HG03095 (cell line): ENCODE measurements around the gene KCNJ6.
"Not testable (repeated sequence)": the region's sequence is repeated elsewhere in the genome, so short reads cannot be mapped to it uniquely, and the experiment has no call there.

Experiments used
- ATAC-seq: cut with Tn5 transposase; IDR thresholded peaks from one replicate; pipeline ENCODE4 v1.9.1; 2021; ENCODE audit warnings: moderate library complexity; ENCODE audit not compliant: unreplicated experiment

Gene KCNJ6

DNA sequence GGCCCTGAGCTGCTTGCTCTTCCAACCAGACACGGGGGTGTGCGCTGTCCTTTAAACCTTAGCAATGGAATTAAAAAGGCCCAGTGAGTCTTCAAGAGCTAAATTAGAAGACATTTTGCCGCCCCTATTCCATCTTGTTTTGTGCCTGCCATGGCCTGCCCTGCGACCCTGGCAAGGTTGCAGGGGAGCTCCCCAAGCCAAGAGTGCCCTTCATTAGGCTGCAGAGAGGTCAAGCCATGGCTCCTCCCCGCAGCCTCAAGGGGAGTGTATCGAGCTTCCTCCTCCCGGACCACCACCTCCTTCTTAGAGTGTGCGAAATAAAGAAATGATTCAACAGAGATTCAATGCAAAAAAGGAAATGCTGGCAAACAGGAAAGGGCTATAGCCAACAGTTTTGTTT, 293.5 kb downstream of the KCNJ6 start:
- no peak for ATAC-seq

DNA sequence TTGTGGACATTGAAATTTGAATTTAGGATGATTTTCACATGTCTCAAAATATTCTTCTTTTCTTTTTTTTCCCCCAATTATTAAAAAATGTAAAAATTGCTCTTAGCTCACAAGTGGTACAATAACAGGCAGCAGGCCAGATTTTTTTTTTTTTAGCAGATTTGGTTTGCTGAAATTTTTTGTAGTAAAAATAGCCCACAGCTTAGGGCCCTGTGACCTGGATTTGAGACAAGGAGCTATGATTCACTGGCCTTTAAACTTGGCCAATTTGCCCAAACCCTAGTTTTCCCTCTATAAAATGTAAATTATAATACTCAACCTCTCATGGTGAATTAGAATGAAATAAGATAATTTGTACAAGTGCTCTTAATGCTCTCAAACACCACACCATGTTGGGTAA, 295.9 kb downstream of the KCNJ6 start:
- no peak for ATAC-seq

DNA sequence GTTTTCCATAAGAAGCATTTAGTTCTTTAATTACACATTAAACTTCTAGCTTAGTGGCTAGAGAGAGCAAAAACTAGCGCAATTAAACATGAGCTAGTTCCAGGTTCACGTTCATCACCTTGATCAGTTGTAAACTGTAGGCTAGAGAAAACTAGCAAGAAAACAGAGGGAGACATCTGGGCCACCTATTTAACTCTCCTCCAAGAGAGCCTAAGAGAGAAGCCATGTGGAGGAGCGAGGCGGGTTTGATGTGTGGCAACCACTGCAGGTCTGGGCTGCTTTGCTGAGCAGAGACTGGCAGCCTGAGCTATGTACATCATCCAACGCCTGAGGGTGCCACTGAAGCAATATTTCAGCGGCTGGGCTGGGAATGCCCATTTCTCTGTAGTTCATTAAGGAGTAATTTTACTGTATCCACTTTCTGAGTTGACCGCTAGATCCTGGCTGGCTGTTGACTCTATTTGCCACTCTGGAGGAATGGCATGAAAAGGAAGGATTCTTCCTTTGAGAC, 296.7 kb downstream of the KCNJ6 start:
- ATAC-seq, result no peak

DNA sequence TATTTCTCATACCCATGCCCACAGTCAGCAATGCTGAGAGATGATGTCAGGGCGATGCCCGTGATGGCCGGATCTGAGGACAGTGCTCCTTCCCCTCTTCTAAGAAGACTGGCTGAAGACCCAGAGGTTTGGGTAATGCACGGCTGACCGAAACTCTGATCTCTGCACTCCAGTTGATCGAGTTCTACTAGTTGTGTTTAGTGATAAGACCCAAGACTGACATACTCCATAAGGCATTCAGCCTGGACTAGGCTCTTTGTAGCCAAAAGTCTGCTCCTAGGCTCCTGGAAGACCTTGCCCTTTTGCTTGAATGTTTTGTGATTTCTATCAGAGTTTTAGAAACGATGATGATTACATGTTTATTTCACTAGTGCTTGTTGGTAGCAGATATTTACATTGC, 298.2 kb downstream of the KCNJ6 start:
- ATAC-seq, result no peak

DNA sequence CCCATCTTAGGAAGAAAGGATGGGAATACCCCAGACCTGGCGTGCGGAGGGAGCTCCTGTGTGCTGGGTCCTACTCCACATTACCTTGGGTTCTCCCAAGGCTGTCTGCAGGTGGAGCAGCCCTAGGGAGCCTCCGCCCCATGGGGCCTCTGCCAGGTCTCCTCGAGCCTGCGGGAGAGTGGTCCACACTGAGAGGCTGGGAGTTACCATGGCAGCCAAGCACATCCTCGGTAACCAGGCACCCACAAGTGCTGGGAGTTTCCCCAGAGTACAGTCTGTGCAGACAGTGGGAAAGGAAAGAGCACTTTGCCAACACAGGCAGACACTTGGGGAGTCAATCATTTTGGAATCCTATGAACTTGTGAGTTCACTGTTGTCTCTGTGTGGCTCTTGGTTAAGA, 300.3 kb downstream of the KCNJ6 start:
- no peak for ATAC-seq

DNA sequence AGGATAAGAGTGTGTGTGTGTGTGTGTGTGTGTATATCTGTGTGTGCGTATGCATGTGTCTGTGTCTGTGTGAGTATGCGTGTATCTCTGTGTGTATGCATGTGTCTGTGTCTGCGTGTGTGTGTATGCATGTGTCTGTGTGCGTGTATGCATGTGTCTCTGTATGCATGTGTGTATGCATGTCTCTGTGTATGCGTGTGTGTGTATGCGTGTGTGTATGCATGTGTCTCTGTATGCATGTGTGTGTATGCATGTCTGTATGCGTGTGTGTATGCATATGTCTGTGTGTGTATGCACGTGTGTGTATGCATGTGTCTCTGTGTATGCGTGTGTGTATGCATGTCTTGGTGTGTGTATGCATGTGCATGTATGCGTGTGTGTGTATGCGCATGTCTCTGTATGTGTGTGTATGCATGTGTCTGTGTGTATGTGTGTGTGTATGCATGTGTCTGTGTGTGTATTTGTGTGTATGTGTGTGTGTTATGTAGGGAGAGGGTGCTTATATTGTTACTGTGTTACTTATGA, 301.8 kb downstream of the KCNJ6 start:
- no peak for ATAC-seq

DNA sequence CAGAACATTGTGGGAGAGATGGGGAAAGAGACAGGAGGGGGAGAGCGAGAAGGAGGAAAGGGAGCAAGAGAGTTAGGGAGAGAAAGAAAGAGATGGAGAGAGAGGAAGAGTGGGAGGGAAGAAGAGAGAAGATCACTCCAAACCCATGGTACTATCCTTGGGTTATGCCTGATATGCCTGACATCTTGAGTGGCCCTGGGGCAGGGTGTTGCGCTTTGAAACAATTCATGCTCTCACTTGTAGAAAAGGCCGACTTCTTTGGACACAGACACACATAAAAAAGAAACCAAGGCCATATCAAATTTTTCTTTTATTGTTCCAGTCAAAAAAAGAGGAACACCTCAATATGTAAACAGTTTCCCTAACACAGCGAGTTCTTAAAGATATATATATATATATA, 309.2 kb downstream of the KCNJ6 start:
- ATAC-seq, result no peak

DNA sequence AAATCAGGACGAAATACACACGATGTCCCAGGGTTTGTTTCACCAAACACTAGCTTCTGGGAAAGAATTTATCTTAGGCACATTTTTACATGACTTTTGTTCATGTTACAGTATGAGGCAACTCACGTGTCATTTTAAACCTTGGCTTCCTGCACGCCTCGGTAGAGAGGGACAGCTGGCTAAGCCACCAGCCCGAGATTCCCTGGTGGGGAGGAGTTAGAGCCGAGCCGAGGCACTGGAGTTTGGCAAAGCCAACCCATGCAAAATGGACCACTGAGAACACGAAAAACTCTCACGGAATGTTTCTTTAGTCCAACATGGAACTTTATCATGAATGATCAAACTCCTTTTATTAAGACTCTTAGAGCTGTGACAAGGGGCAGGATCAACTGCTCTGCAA, 309.7 kb downstream of the KCNJ6 start:
- no peak for ATAC-seq

DNA sequence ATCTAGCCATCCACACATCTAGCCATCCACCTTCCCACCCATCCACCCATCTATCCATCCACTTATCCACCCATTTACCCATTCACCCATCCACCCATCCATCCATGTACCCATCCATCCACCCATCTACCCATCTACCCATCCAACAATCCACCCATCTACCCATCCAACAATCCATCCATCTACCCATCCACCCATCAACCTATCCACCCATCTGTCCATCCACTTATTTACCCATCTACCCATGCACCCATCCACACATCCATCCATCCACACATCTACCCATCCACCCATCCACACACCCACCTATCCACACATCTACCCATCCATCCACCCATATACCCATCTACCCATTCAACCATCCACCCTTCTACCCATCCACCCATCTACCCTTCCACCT, 311.3 kb downstream of the KCNJ6 start:
- no peak for ATAC-seq

DNA sequence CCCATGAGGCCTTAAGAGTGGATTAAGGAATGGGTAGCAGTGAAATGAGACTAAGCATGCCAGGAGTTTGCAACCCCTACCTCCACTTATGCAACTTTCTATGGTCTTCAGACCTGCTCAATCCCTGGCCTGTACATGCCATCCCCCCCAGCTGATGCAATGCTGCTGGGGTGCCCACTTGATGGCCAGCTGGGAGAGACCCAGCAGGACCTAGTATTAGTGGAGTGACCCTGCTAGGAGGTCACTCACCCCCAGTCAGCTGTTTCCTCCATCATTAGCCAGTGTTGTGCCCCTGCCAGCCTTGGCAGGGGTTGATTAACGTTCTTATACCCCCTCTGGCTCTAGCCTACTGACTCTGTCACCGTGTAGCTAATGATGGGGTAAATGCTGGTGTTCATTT, 313.1 kb downstream of the KCNJ6 start:
- ATAC-seq, result no peak

DNA sequence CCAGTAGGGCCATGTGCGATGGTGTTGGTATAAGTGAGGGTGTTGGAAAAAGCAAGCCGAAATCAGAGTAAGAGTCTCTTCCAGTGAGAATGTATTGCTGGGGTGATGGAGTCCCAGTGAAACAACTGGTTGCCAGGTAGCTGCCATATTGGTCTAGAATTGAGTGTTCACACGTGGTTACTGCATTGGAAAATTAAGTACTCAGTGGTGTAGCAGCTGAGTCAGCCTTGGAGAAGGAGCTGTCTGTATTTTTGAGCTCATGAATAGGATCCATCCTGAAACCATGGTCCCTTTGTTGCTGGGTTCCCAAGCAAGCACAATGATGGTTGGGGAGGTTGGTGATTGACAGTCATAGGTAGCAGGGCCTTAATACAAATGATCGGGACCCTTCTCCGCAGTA, 314.3 kb downstream of the KCNJ6 start:
- ATAC-seq, result no peak

DNA sequence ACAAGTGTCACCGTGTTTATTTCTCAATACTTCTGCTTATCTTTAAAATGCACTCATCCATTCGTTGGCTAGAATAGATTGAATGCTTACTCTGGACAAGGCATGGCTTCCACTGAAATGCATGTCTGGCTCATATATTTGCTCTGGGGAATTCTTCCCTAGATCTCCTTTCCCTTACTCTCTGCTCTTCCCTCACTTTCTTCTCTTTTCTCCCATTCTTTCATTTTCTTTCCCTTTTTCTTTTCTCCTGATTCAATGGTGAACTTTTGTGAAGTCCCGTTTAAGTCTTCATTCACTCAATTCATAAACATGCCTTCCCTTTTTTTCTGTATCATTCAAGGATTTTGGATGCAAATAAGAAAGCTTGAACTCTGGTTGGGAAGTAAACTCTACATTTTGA, 315.2 kb downstream of the KCNJ6 start:
- no peak for ATAC-seq

DNA sequence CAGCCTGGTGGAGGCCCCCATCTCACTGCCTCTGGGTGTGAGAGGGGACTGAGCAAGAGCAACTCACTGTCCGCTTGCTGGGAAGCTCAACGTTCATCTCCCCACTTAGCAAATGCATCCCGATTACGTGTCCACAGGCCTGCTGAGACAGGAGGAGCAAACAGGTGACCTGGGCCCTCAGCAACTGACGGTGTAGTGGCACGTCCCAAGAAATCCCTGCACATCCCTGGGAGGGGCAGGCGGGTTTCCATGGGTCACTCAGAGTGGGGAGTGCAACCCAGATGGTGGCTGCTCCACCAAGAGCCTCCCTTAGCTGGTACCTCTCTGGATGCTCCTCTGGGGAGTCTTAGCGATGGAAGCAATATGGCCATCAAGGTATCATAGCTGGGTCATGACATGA, 320.3 kb downstream of the KCNJ6 start:
- ATAC-seq, result no peak

DNA sequence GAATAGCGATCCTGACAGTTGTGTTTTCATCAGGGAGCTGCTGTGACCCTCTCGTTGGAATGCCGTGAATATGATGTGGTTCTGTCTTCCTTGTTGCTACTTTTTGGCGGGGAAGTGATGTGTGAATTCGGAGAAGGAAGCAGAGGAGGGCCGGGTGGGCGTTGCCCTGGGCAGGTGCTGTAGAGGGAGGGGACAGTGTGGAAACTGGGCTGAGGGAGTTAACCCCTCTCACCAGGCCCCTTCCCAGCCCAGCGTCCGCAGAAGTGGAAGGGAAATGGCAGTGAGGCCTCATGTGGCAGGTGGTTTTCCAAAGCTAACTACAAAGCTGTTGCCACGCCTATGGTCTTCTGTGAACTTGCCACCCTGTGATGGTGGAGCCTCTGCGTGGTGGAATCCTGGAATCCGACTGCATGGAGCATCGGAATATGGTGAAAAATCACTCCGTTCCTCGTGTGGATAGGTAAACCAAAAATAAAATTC, 321.7 kb downstream of the KCNJ6 start:
- no peak for ATAC-seq

DNA sequence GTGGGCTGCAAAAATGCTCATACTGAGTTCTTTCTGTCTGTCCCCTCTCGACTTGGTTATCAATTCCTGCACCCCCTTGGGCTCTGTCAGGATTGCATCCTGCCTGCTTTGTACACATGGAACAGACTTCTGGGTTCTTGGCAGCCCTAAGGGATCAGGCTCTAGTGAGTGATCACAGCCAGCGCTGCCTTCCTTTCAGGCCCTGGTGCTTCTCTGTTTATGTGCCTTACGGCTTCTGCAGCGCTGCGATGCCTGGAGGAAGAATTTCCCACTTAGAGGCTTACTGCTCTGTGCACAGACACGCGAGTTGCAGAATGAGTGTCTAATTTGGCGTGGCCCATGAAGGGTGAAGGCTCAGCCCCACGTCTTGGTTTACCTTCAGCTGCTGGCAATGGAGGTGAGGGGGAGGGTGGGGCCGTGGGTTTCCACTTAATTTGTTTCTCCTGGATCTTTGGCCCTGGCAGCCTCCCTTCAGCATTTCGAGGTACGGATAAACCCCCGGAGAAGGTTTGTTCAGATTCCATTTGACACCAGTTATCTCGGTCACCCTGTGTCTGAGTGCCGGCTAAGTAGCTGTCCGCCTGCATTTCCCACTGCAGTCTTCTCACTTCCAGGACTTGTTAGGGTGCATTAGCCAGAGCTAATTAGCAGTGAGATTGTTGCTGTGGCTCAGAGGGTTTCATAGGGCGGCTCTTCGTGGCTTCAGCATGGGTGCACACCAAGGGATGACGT, 322.4 kb downstream of the KCNJ6 start:
- ATAC-seq, result no peak

DNA sequence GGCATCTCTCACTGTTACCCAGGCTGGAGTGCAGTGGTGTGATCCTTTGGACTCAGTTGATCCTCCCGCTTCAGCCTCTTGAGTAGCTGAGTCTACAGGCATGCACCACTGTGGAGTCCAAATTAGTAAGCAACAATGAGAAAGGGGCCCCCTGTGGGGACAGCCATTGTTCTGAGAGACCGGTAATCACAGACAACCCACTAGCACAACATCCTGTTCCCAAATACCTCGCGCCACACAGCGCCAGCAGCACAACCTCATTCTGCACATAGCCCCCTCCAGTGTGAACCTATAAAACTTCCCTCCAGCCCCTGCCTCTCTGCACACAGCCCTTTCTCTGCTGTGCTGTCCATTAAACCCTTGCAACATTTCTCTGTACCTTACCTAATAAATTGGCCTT, 323.2 kb downstream of the KCNJ6 start:
- ATAC-seq, result no peak

DNA sequence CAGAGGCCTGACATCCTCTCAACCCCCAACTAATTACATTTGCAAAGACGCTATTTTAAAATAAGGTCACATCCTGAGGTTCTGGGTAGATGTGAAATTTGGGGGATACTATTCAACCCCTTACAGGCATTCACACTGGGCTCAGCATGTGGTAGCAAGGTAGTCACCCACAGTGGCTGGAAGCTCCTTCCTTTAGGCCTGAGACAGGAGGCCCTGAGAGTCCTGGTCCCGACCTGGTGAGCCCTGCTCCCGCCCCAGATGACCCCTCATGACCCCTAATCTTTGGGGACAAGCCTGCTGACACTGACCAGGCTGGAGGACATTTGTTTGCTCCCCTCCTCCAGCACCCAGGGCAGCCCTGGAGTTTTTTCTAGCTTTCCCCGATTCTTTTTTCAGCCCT, 323.8 kb downstream of the KCNJ6 start:
- no peak for ATAC-seq

DNA sequence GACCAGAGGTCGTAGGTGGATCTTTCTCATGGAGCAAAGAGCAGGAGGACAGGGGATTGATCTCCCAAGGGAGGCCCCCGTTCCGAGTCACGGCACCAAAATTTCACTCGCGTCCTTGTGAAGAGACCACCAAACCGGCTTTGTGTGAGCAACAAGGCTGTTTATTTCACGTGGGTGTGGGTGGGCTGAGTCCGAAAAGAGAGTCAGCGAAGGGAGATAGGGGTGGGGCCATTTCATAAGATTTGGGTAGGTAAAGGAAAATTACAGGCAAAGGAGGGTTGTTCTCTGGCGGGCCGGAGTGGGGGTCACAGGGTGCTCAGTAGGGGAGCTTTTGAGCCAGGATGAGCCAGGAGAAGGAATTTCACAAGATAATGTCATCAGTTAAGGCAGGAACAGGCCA, 324.3 kb downstream of the KCNJ6 start:
- not testable (repeated sequence) for ATAC-seq

DNA sequence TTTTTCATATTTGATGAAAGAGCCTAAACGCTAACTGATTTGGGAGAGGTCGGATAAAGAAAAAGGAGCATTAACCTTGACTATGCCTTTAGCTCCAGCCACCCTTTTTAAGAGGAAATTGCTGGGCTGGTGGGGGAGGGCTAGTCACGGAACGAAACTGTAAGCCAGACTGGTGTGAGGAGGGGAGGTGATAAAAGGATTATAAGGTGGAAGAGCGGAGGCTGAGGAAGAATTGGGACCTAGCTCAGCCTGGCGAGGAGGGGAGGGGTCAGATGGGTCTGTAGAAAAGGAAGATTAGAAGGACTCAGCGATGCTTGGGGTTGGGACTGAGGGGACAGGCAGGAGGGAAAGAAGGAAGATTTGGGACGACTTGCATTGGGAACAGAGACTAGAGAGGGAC, 325.4 kb downstream of the KCNJ6 start:
- ATAC-seq, result not testable (repeated sequence)

DNA sequence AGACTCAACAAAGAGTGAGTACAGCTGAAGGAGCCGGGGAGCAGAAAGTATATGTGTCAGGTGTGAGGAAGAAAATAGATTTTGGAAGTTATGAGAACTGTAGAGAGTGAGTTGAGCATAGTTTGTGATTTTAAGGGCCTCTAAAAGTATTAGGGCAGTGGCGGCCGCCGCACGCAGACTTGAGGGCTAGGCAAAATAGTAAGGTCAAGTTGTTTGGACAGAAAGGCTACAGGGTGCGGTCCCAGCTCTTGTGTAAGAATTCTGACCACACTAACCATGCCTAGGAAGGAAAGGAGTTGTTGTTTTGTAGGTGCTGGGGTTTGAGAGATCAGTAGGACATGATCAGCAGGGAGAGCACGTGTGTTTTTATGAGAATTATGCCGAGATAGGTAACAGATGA, 327.6 kb downstream of the KCNJ6 start:
- ATAC-seq, result not testable (repeated sequence)

DNA sequence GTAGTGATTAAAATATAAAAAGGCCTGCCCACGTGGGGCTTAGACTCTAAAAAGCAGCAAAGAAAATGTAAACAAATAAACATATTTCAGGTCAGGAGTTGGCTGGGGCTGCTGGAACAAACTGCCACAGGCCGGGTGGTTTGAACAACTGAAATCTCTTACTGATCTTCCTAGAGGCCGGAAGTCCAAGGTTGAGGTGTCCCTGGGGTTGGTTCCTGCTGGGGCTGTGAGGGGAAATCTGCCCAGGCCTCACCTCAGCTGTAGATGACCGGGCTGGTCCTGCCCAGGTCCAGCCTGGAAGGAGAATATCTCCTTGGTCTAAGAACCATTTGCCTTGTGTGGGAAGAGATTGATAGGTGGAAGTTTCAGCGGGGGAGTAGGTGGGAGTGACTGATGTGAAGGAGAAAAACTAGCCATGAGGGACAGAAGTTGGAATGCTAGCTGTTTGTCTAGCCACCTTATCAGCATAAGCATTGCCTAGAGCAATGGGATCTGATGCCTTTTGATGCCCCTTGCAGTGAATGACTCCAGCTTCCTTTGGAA, 328.6 kb downstream of the KCNJ6 start:
- no peak for ATAC-seq

DNA sequence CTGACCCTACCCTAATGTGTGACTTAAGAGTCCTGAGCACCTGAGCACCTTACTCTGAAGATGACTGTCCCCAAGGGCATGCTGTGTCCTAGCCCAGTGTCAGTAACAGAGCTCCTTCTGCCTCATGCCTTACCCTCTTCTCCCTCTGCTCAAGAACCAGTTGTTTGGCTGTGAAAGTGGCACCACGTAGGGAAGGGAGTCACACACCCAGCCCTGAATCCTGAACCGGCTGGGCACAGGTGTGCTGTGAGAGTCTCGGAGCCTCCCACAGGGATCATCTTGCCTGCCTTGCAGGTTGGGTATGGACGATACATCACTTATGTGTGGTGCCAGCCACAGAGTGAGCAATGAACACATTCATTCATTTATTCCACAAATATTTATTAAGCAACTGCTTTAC, 329.1 kb downstream of the KCNJ6 start:
- no peak for ATAC-seq

DNA sequence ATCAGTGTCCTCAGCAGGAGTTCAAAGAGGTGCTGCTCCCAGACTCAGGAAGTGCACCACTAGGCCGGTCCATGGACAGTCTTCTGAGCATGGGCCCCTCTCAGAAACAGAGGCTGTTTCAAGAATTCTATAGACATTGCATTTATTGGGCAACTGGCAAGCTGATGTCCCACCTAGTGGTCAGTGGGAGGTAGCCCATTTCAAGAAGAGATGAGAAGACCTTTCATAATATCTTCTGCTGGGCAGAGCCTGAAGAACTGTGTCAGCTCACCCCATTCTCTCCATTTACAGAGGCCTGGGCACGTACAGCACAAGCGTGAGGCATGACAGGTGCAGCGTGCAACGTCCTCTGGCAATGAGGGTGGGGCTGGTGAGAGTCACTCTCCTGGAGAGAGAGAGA, 333.7 kb downstream of the KCNJ6 start:
- no peak for ATAC-seq
